ENCODE measurements around the gene CPNE5. TPM values are rescaled to one million over a fixed set of nuclear protein-coding genes. Genes with fewer than 3 reads are reported as not detected.

The CPNE5 gene
- polyA plus RNA-seq, 1 of the 3 experiments (the other 2 are of a cell fraction), result 0.30 TPM

DNA sequence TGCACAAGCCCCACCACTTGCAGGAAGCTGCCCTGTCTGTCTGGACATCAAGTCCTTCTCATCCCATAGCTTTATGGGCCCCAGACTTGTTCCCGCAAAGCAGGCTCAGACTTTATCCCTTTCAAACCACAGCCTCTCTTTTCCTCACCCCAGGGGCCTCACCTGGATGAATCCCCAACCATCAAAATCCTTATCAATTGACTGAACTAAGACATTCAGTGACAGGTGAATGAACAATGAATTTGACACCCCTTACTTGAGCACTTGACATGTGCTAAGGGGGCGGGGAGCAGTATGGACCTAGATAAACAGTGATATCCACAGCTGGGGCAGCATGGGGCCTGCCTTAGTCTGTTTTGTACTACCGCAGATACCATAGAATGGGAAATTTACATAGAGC, 136.6 kb downstream of the CPNE5 start:
- no peaks in the 10 kb centered on the region for H3K9me3 ChIP-seq
- H3K4me2 ChIP-seq, result no peak overlapping the region
- no peaks in the 10 kb centered on the region for H4K20me1 ChIP-seq (ENCODE audit: insufficient read depth)
- H3K9me2 ChIP-seq, result no peaks in the 10 kb centered on the region
- DNase-seq, result no peak
- 85% methylated on average over 3 of the region's 3 CpGs for WGBS (ENCODE audit: low lambda C conversion rate)
- no peak overlapping the region for H3K9ac ChIP-seq
- H3K27ac ChIP-seq (ENCODE audit: low read depth in 2 of 2, low read length in 1 of 2), result no peak overlapping the region
- H3F3A ChIP-seq (replicated peaks; ENCODE audit: insufficient read depth), result no peaks in the 10 kb centered on the region
- no peaks in the 10 kb centered on the region for H3K36me3 ChIP-seq (replicated peaks in 1 of 2; ENCODE audit: control insufficient read depth in 1 of 2, insufficient read depth in 2 of 2, low read length in 1 of 2)
- H3K4me3 ChIP-seq (ENCODE audit: low read depth in 2 of 2, low read length in 1 of 2), result no peak overlapping the region
- H2AFZ ChIP-seq (ENCODE audit: low read depth), result no peak overlapping the region
- no peaks in the 10 kb centered on the region for H3K27me3 ChIP-seq (ENCODE audit: insufficient read depth)
- no peaks in the 10 kb centered on the region for H3K79me2 ChIP-seq (ENCODE audit: insufficient read depth)
- H3K4me1 ChIP-seq (ENCODE audit: control insufficient read depth in 1 of 2, insufficient read depth in 2 of 2, low read depth in 1 of 2, low read length in 1 of 2), result no peaks in the 10 kb centered on the region; a peak in 1 of 4 replicates
- ChIA-PET POLR2A (no interaction called here), CTCF (interaction anchor here (1.0 to 2.7 kb wide), 3 partner anchors 10 to 88 kb away, joined by 3 to 6 read pairs (median 4); no protein-coding TSS in a partner anchor)
- no peak for TF ChIP-seq GABPA (IDR thresholded peaks at IDR 0.05; ENCODE audit: low read depth)
- no peak for TF ChIP-seq RXRA (IDR thresholded peaks at IDR 0.05; ENCODE audit: borderline replicate concordance, low read depth)
- no peak for TF ChIP-seq SIN3A (IDR thresholded peaks at IDR 0.05; ENCODE audit: borderline replicate concordance, low read depth, low read length)
- no peak for TF ChIP-seq FOXJ3 (CRISPR knock-in tag; IDR thresholded peaks at IDR 0.05)
- TF ChIP-seq, protein P1, sequence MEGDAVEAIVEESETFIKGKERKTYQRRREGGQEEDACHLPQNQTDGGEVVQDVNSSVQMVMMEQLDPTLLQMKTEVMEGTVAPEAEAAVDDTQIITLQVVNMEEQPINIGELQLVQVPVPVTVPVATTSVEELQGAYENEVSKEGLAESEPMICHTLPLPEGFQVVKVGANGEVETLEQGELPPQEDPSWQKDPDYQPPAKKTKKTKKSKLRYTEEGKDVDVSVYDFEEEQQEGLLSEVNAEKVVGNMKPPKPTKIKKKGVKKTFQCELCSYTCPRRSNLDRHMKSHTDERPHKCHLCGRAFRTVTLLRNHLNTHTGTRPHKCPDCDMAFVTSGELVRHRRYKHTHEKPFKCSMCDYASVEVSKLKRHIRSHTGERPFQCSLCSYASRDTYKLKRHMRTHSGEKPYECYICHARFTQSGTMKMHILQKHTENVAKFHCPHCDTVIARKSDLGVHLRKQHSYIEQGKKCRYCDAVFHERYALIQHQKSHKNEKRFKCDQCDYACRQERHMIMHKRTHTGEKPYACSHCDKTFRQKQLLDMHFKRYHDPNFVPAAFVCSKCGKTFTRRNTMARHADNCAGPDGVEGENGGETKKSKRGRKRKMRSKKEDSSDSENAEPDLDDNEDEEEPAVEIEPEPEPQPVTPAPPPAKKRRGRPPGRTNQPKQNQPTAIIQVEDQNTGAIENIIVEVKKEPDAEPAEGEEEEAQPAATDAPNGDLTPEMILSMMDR (IDR thresholded peaks at IDR 0.05), result no peak
- TF ChIP-seq, protein P2, sequence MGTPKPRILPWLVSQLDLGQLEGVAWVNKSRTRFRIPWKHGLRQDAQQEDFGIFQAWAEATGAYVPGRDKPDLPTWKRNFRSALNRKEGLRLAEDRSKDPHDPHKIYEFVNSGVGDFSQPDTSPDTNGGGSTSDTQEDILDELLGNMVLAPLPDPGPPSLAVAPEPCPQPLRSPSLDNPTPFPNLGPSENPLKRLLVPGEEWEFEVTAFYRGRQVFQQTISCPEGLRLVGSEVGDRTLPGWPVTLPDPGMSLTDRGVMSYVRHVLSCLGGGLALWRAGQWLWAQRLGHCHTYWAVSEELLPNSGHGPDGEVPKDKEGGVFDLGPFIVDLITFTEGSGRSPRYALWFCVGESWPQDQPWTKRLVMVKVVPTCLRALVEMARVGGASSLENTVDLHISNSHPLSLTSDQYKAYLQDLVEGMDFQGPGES (IDR thresholded peaks at IDR 0.05; ENCODE audit: low read depth, low read length), result no peak
- TF ChIP-seq, protein P3, sequence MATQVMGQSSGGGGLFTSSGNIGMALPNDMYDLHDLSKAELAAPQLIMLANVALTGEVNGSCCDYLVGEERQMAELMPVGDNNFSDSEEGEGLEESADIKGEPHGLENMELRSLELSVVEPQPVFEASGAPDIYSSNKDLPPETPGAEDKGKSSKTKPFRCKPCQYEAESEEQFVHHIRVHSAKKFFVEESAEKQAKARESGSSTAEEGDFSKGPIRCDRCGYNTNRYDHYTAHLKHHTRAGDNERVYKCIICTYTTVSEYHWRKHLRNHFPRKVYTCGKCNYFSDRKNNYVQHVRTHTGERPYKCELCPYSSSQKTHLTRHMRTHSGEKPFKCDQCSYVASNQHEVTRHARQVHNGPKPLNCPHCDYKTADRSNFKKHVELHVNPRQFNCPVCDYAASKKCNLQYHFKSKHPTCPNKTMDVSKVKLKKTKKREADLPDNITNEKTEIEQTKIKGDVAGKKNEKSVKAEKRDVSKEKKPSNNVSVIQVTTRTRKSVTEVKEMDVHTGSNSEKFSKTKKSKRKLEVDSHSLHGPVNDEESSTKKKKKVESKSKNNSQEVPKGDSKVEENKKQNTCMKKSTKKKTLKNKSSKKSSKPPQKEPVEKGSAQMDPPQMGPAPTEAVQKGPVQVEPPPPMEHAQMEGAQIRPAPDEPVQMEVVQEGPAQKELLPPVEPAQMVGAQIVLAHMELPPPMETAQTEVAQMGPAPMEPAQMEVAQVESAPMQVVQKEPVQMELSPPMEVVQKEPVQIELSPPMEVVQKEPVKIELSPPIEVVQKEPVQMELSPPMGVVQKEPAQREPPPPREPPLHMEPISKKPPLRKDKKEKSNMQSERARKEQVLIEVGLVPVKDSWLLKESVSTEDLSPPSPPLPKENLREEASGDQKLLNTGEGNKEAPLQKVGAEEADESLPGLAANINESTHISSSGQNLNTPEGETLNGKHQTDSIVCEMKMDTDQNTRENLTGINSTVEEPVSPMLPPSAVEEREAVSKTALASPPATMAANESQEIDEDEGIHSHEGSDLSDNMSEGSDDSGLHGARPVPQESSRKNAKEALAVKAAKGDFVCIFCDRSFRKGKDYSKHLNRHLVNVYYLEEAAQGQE (IDR thresholded peaks at IDR 0.05; ENCODE audit: low read depth, low read length), result no peak
- no peak for TF ChIP-seq MEF2A (IDR thresholded peaks at IDR 0.05; ENCODE audit: borderline replicate concordance, low read depth)
- TF ChIP-seq, protein P4, sequence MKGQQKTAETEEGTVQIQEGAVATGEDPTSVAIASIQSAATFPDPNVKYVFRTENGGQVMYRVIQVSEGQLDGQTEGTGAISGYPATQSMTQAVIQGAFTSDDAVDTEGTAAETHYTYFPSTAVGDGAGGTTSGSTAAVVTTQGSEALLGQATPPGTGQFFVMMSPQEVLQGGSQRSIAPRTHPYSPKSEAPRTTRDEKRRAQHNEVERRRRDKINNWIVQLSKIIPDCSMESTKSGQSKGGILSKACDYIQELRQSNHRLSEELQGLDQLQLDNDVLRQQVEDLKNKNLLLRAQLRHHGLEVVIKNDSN (IDR thresholded peaks at IDR 0.05; ENCODE audit: borderline replicate concordance, low read depth), result no peak
